IMR-90 (cell line): ENCODE measurements around the gene PTH2.

Experiments used
- CEBPB ChIP-seq: IDR thresholded peaks from 2 replicates; pipeline ENCODE4 v1.6.1; 2012; ENCODE audit warnings: low read depth, low read length, improper control_type of control experiment
- CHD1 ChIP-seq: IDR thresholded peaks from 2 replicates; pipeline ENCODE4 v1.6.1; 2012; ENCODE audit warnings: low read depth, low read length, improper control_type of control experiment
- FOS ChIP-seq: fragments of 150-350 bp; IDR thresholded peaks from 2 replicates; pipeline ENCODE4 v1.6.1; 2016; ENCODE audit warnings: low read depth, low read length
- MAFK ChIP-seq: IDR thresholded peaks from 2 replicates; pipeline ENCODE4 v1.6.1; 2012; ENCODE audit warnings: low read depth, low read length, improper control_type of control experiment
- MAZ ChIP-seq: IDR thresholded peaks from 2 replicates; pipeline ENCODE4 v1.6.1; 2012; ENCODE audit warnings: low read depth, mild to moderate bottlenecking, low read length, improper control_type of control experiment, moderate library complexity, borderline replicate concordance
- MXI1 ChIP-seq: IDR thresholded peaks from 2 replicates; pipeline ENCODE4 v1.6.1; 2012; ENCODE audit warnings: low read depth, mild to moderate bottlenecking, low read length, moderate library complexity, borderline replicate concordance
- POLR2A ChIP-seq: IDR thresholded peaks from 2 replicates; pipeline ENCODE4 v1.6.1; 2012; ENCODE audit warnings: mild to moderate bottlenecking, low read depth, low read length
- RAD21 ChIP-seq: IDR thresholded peaks from 2 replicates; pipeline ENCODE4 v1.6.1; 2012; ENCODE audit warnings: low read length, improper control_type of control experiment
- RCOR1 ChIP-seq: IDR thresholded peaks from 2 replicates; pipeline ENCODE4 v1.6.1; 2012; ENCODE audit warnings: mild to moderate bottlenecking, low read length, improper control_type of control experiment; ENCODE audit not compliant: insufficient replicate concordance
- RFX5 ChIP-seq: IDR thresholded peaks from 2 replicates; pipeline ENCODE4 v1.8.0; 2012; ENCODE audit warnings: low read depth, mild to moderate bottlenecking, low read length, moderate library complexity
- SMC3 ChIP-seq: fragments of 150-350 bp; IDR thresholded peaks from 2 replicates; pipeline ENCODE4 v1.6.1; 2016; ENCODE audit warnings: low read depth, mild to moderate bottlenecking, antibody characterized with exemption, low read length, moderate library complexity
- TF ChIP-seq, protein P1 (sequence below): conservative IDR thresholded peaks from 2 replicates; pipeline ENCODE4 v1.5.1; 2012; ENCODE audit warnings: mild to moderate bottlenecking, low read depth, low read length, improper control_type of control experiment
- TF ChIP-seq, protein P2 (sequence below): fragments of 150-350 bp; IDR thresholded peaks from 2 replicates; pipeline ENCODE4 v1.6.1; 2017; ENCODE audit warnings: mild to moderate bottlenecking, antibody characterized with exemption, low read length, low read depth
- TF ChIP-seq, protein P3 (sequence below): fragments of 150-350 bp; IDR thresholded peaks from 2 replicates; pipeline ENCODE4 v1.6.1; 2016; ENCODE audit warnings: low read depth, mild to moderate bottlenecking, low read length, moderate library complexity, borderline replicate concordance

DNA sequence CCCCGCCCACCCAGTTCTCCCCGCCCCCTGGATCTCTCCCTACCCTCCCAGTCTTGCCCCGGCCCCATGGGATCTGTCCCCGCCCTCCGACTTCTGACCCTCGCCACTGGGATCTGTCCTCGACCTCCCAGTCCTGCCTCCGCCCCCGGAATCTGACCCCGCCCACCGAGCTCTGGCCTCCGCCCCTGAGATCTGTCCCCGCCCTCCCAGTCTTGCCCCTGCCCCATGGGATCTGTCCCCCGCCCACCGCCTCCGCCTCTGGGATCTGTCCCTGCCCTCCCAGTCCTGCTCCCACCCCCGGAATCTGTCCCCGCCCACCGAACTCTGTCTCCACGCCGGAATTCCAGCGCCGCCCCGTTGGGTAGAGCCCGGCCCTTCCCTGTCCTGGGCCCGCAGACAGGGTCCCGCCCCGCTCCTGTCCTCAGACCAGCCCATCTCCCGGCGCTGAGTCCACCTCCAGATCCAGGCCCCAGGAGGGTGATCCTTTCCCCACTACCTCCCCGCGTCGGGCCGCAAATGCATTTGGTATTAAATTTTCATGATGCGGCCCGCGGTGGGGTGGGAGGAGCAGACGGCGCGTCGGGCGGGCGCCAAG, 19.6 kb upstream of the PTH2 start:
- TF ChIP-seq, protein P1, sequence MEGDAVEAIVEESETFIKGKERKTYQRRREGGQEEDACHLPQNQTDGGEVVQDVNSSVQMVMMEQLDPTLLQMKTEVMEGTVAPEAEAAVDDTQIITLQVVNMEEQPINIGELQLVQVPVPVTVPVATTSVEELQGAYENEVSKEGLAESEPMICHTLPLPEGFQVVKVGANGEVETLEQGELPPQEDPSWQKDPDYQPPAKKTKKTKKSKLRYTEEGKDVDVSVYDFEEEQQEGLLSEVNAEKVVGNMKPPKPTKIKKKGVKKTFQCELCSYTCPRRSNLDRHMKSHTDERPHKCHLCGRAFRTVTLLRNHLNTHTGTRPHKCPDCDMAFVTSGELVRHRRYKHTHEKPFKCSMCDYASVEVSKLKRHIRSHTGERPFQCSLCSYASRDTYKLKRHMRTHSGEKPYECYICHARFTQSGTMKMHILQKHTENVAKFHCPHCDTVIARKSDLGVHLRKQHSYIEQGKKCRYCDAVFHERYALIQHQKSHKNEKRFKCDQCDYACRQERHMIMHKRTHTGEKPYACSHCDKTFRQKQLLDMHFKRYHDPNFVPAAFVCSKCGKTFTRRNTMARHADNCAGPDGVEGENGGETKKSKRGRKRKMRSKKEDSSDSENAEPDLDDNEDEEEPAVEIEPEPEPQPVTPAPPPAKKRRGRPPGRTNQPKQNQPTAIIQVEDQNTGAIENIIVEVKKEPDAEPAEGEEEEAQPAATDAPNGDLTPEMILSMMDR, result no peak
- TF ChIP-seq POLR2A (no peak), SMC3 (no peak), RCOR1 (no peak), CEBPB (no peak), MAZ (no peak; the same call in 1 of the 2 replicates), RAD21 (no peak), MXI1 (no peak), FOS (no peak), MAFK (no peak), RFX5 (no peak), CHD1 (no peak)
- TF ChIP-seq, protein P2, sequence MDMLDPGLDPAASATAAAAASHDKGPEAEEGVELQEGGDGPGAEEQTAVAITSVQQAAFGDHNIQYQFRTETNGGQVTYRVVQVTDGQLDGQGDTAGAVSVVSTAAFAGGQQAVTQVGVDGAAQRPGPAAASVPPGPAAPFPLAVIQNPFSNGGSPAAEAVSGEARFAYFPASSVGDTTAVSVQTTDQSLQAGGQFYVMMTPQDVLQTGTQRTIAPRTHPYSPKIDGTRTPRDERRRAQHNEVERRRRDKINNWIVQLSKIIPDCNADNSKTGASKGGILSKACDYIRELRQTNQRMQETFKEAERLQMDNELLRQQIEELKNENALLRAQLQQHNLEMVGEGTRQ, result no peak
- TF ChIP-seq, protein P3, sequence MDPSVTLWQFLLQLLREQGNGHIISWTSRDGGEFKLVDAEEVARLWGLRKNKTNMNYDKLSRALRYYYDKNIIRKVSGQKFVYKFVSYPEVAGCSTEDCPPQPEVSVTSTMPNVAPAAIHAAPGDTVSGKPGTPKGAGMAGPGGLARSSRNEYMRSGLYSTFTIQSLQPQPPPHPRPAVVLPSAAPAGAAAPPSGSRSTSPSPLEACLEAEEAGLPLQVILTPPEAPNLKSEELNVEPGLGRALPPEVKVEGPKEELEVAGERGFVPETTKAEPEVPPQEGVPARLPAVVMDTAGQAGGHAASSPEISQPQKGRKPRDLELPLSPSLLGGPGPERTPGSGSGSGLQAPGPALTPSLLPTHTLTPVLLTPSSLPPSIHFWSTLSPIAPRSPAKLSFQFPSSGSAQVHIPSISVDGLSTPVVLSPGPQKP, result no peak
